K562 (cell line): ENCODE measurements around the gene DCTN2. TPM values are rescaled to one million over a fixed set of nuclear protein-coding genes. Genes with fewer than 3 reads are reported as not detected.

Experiments used
- DACH1 ChIP-seq: fragments of 450-650 bp; IDR thresholded peaks from 2 replicates; pipeline ENCODE4 v1.6.1; 2018; ENCODE audit not compliant: partially characterized antibody
- ILF3 ChIP-seq: fragments of 450-650 bp; IDR thresholded peaks from 2 replicates; pipeline ENCODE4 v1.6.1; 2018; ENCODE audit warnings: antibody characterized with exemption, mild to moderate bottlenecking, moderate library complexity, borderline replicate concordance
- JUND ChIP-seq, 2 experiments: IDR thresholded peaks; 2 replicates in 1 of 2; 3 replicates in 1 of 2; pipeline ENCODE4 v1.6.1; 2011; ENCODE audit warnings: borderline replicate concordance in 2 of 2, low read depth in 2 of 2, low read length in 2 of 2, improper control_type of control experiment in 1 of 2, missing biosample characterization in 1 of 2, missing genetic modification characterization in 1 of 2, missing genetic modification reagents in 1 of 2
- RFX5 ChIP-seq: IDR thresholded peaks from 2 replicates; pipeline ENCODE4 v1.6.1; 2011; ENCODE audit warnings: low read depth, mild to moderate bottlenecking, improper control_type of control experiment, low read length
- TAF9B ChIP-seq: fragments of 450-650 bp; IDR thresholded peaks from 2 replicates; pipeline ENCODE4 v1.6.1; 2018; ENCODE audit warnings: mild to moderate bottlenecking; ENCODE audit not compliant: partially characterized antibody
- TCFL5 ChIP-seq: fragments of 250-450 bp; sonication (Bioruptor Pico); conservative IDR thresholded peaks from 2 replicates; pipeline ENCODE4 v1.6.1; 2021; ENCODE audit warnings: mild to moderate bottlenecking, moderate library complexity, matching md5 sums
- YY1 ChIP-seq, 3 experiments: IDR thresholded peaks; 2 replicates each; pipeline ENCODE4 v1.6.1; 2011; ENCODE audit warnings: low read length in 2 of 3, mild to moderate bottlenecking in 2 of 3, moderate library complexity in 2 of 3, borderline replicate concordance in 1 of 3, control low read depth in 1 of 3, low read depth in 1 of 3; ENCODE audit not compliant: insufficient read depth in 3 of 3, insufficient replicate concordance in 2 of 3, control insufficient read depth in 1 of 3, insufficient read length in 1 of 3; ENCODE audit errors: extremely low read depth in 1 of 3
- ZNF143 ChIP-seq: sonication (generic); formaldehyde crosslinking; IDR thresholded peaks from 2 replicates; pipeline ENCODE4 v1.9.0; 2022; ENCODE audit warnings: mild to moderate bottlenecking, missing genetic modification reagents
- ZNF224 ChIP-seq: sonication (generic); formaldehyde crosslinking; IDR thresholded peaks from 2 replicates; pipeline ENCODE4 v1.8.0; 2022; ENCODE audit warnings: mild to moderate bottlenecking, missing genetic modification reagents
- ZNF384 ChIP-seq: IDR thresholded peaks from 2 replicates; pipeline ENCODE4 v1.6.1; 2012; ENCODE audit warnings: low read depth, low read length, improper control_type of control experiment
- polyA plus RNA-seq, 8 experiments: library from polyadenylated mRNA; depleted of rRNA in 4 of 8; stranded (reverse) in 5 of 8; unstranded in 3 of 8; fragments of >200 nt; fragmentation: Nextera tagmentation in 2 of 8; fragmentation: Illumina TruSeq in 1 of 8; extraction: Ambion mirVana in 2 of 8; extraction: Trizol in 1 of 8; gene quantifications; 2 replicates each; pipeline versions ENCODE4 v1.2.1 to v1.2.3, GENCODE V29; 2011 to 2014; ENCODE audit warnings: inconsistent platforms in 1 of 8, missing spikeins in 1 of 8
- total RNA-seq, 7 experiments: library from RNA; depleted of rRNA in 6 of 7; stranded (reverse); fragments of >200 nt in 6 of 7; fragmentation: Illumina TruSeq in 2 of 7; extraction: Trizol in 2 of 7; gene quantifications; 2 replicates each; pipeline versions ENCODE4 v1.2.1 to v1.2.3, GENCODE V29; 2011 to 2021; ENCODE audit warnings: low replicate concordance in 1 of 7
- TF ChIP-seq, protein P1 (sequence below): fragments of 450-650 bp; formaldehyde crosslinking; IDR thresholded peaks from 2 replicates; pipeline ENCODE4 v1.4.0; 2022; ENCODE audit warnings: missing genetic modification characterization
- TF ChIP-seq, protein P2 (sequence below): IDR thresholded peaks from 2 replicates; pipeline ENCODE4 v1.6.1; 2011; ENCODE audit warnings: borderline replicate concordance, low read depth, mild to moderate bottlenecking, moderate library complexity, low read length; ENCODE audit not compliant: insufficient read depth, poor library complexity, severe bottlenecking
- TF ChIP-seq, protein P3 (sequence below): fragments of 450-650 bp; IDR thresholded peaks from 2 replicates; pipeline ENCODE4 v1.6.1; 2017; ENCODE audit warnings: antibody characterized with exemption, mild to moderate bottlenecking
- TF ChIP-seq, protein P4 (sequence below): fragments of 450-650 bp; IDR thresholded peaks from 2 replicates; pipeline ENCODE4 v1.6.1; 2017; ENCODE audit warnings: antibody characterized with exemption

The DCTN2 gene
- total and polyA plus RNA-seq, 9 of the 15 experiments (the other 6 are each of a cell fraction or from before 2014, with no cell fraction given) = 43.6 to 270 (median 125) TPM

DNA sequence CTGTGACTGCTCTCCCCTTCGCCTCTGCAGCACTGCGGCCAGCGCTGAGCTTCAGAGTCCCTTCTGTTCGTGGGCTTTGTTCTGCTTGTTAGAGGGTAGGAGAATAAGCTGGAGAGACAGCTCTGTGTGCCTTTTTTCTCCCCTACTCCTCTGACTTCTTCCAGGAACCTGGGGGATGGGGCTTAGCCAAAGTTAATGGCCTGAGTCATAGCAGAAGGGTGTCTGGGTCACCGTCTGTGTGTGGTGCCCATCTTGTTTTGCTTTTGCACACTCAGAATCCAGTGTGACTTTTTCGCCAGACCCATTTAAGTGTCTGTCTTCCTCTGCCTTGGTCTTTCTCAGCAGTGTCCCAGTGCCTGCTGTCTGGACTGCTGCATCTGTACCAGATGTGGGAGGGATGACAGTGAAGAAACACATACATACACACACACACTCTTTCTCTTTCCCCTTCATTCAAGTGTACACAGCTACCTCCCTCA, 5.9 kb upstream of the DCTN2 start (continued):
- peak in 2 of 3 experiments; percentile 38 to 76 for TF ChIP-seq YY1 (IDR thresholded peaks at IDR 0.05; ENCODE audit: borderline replicate concordance in 1 of 3, control insufficient read depth in 1 of 3, extremely low read depth in 1 of 3, insufficient read depth in 3 of 3, insufficient read length in 1 of 3, insufficient replicate concordance in 2 of 3, low read depth in 1 of 3, low read length in 2 of 3)
- no peak for TF ChIP-seq ZNF224 (CRISPR knock-in tag)
- TF ChIP-seq, protein P1, sequence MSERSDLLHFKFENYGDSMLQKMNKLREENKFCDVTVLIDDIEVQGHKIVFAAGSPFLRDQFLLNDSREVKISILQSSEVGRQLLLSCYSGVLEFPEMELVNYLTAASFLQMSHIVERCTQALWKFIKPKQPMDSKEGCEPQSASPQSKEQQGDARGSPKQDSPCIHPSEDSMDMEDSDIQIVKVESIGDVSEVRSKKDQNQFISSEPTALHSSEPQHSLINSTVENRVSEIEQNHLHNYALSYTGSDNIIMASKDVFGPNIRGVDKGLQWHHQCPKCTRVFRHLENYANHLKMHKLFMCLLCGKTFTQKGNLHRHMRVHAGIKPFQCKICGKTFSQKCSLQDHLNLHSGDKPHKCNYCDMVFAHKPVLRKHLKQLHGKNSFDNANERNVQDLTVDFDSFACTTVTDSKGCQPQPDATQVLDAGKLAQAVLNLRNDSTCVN (CRISPR knock-in tag) = no peak
- TF ChIP-seq, protein P2, sequence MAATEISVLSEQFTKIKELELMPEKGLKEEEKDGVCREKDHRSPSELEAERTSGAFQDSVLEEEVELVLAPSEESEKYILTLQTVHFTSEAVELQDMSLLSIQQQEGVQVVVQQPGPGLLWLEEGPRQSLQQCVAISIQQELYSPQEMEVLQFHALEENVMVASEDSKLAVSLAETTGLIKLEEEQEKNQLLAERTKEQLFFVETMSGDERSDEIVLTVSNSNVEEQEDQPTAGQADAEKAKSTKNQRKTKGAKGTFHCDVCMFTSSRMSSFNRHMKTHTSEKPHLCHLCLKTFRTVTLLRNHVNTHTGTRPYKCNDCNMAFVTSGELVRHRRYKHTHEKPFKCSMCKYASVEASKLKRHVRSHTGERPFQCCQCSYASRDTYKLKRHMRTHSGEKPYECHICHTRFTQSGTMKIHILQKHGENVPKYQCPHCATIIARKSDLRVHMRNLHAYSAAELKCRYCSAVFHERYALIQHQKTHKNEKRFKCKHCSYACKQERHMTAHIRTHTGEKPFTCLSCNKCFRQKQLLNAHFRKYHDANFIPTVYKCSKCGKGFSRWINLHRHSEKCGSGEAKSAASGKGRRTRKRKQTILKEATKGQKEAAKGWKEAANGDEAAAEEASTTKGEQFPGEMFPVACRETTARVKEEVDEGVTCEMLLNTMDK = no peak
- TF ChIP-seq ZNF384 = no peak
- TF ChIP-seq, protein P3, sequence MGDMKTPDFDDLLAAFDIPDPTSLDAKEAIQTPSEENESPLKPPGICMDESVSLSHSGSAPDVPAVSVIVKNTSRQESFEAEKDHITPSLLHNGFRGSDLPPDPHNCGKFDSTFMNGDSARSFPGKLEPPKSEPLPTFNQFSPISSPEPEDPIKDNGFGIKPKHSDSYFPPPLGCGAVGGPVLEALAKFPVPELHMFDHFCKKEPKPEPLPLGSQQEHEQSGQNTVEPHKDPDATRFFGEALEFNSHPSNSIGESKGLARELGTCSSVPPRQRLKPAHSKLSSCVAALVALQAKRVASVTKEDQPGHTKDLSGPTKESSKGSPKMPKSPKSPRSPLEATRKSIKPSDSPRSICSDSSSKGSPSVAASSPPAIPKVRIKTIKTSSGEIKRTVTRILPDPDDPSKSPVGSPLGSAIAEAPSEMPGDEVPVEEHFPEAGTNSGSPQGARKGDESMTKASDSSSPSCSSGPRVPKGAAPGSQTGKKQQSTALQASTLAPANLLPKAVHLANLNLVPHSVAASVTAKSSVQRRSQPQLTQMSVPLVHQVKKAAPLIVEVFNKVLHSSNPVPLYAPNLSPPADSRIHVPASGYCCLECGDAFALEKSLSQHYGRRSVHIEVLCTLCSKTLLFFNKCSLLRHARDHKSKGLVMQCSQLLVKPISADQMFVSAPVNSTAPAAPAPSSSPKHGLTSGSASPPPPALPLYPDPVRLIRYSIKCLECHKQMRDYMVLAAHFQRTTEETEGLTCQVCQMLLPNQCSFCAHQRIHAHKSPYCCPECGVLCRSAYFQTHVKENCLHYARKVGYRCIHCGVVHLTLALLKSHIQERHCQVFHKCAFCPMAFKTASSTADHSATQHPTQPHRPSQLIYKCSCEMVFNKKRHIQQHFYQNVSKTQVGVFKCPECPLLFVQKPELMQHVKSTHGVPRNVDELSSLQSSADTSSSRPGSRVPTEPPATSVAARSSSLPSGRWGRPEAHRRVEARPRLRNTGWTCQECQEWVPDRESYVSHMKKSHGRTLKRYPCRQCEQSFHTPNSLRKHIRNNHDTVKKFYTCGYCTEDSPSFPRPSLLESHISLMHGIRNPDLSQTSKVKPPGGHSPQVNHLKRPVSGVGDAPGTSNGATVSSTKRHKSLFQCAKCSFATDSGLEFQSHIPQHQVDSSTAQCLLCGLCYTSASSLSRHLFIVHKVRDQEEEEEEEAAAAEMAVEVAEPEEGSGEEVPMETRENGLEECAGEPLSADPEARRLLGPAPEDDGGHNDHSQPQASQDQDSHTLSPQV = peak; percentile 67
- peak; percentile 77 for TF ChIP-seq JUND (IDR thresholded peaks at IDR 0.05; ENCODE audit: borderline replicate concordance, low read depth, low read length)
- TF ChIP-seq JUND (tag; IDR thresholded peaks at IDR 0.05; ENCODE audit: borderline replicate concordance, low read depth, low read length) = peak; percentile 39; the same call in 1 of the 3 replicates
- TF ChIP-seq TCFL5 (CRISPR knock-in tag) = no peak
- TF ChIP-seq, protein P4, sequence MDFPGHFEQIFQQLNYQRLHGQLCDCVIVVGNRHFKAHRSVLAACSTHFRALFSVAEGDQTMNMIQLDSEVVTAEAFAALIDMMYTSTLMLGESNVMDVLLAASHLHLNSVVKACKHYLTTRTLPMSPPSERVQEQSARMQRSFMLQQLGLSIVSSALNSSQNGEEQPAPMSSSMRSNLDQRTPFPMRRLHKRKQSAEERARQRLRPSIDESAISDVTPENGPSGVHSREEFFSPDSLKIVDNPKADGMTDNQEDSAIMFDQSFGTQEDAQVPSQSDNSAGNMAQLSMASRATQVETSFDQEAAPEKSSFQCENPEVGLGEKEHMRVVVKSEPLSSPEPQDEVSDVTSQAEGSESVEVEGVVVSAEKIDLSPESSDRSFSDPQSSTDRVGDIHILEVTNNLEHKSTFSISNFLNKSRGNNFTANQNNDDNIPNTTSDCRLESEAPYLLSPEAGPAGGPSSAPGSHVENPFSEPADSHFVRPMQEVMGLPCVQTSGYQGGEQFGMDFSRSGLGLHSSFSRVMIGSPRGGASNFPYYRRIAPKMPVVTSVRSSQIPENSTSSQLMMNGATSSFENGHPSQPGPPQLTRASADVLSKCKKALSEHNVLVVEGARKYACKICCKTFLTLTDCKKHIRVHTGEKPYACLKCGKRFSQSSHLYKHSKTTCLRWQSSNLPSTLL = no peak
- no peak for TF ChIP-seq ILF3
- TF ChIP-seq ZNF143 (CRISPR knock-in tag) = peak; percentile 54; the same call in 1 of the 2 replicates
- TF ChIP-seq DACH1 = no peak
- TF ChIP-seq TAF9B = peak; percentile 6
- TF ChIP-seq RFX5 = no peak
